Medulla oblongata (tissue), 1 donor: ENCODE measurements around the gene IDI2.
"Not testable (repeated sequence)": the region's sequence is repeated elsewhere in the genome, so short reads cannot be mapped to it uniquely, and the experiment has no call there.

ENCODE experiments used
- DNase-seq: peaks from one replicate; pipeline ENCODE4 v3.0.0-alpha.2; 2015; ENCODE audit errors: extremely low spot score

The IDI2 gene

GRCh38 chr10:1047937-1048336, 22.3 kb upstream of the IDI2 start:
- no peak for DNase-seq

GRCh38 chr10:1045415-1045814, 19.8 kb upstream of the IDI2 start:
- no peak for DNase-seq

GRCh38 chr10:1044964-1045363, 19.3 kb upstream of the IDI2 start:
- no peak for DNase-seq

- DNase-seq: no peak
These were observed 18.5 kb upstream of the IDI2 start for GRCh38 chr10:1044146-1044545.

GRCh38 chr10:1043532-1043995, 17.9 kb upstream of the IDI2 start:
- DNase-seq: peak; percentile 73

GRCh38 chr10:1041514-1041913, 15.9 kb upstream of the IDI2 start:
- no peak for DNase-seq

GRCh38 chr10:1040133-1040532, 14.5 kb upstream of the IDI2 start:
- no peak for DNase-seq

- DNase-seq: not testable (repeated sequence)
These were observed 13.1 kb upstream of the IDI2 start for GRCh38 chr10:1038769-1039168.

- no peak for DNase-seq
These were observed 11.4 kb upstream of the IDI2 start for GRCh38 chr10:1037098-1037497.

GRCh38 chr10:1036341-1036791, 10.7 kb upstream of the IDI2 start:
- no peak for DNase-seq

GRCh38 chr10:1035201-1035600, 9.5 kb upstream of the IDI2 start:
- peak; percentile 73 for DNase-seq

- peak; percentile 90 for DNase-seq
These were observed 9.1 kb upstream of the IDI2 start for GRCh38 chr10:1034758-1035157.

- no peak for DNase-seq
These were observed 7.9 kb upstream of the IDI2 start for GRCh38 chr10:1033601-1034000.

GRCh38 chr10:1029838-1030237, 4.2 kb upstream of the IDI2 start:
- DNase-seq: no peak

GRCh38 chr10:1026578-1026977, 919 bp upstream of the IDI2 start:
- DNase-seq: no peak

- DNase-seq: no peak
These were observed 1.6 kb downstream of the IDI2 start for GRCh38 chr10:1024103-1024502.

- peak; percentile 80 for DNase-seq
These were observed 3.2 kb downstream of the IDI2 start for GRCh38 chr10:1022413-1022812.

GRCh38 chr10:1020958-1021357, 4.7 kb downstream of the IDI2 start:
- no peak for DNase-seq

- DNase-seq: no peak
These were observed 5.2 kb downstream of the IDI2 start for GRCh38 chr10:1020460-1020859.

- DNase-seq: no peak
These were observed 6.3 kb downstream of the IDI2 start for GRCh38 chr10:1019362-1019761.

GRCh38 chr10:1015688-1016087, 10.0 kb downstream of the IDI2 start:
- no peak for DNase-seq

- DNase-seq: no peak
These were observed 14.0 kb downstream of the IDI2 start for GRCh38 chr10:1011696-1012095.

GRCh38 chr10:1010703-1011102, 15.0 kb downstream of the IDI2 start:
- no peak for DNase-seq

- DNase-seq: not testable (repeated sequence)
These were observed 15.7 kb downstream of the IDI2 start for GRCh38 chr10:1009947-1010346.

GRCh38 chr10:1009071-1009494, 16.6 kb downstream of the IDI2 start:
- DNase-seq: no peak
